Keratinocyte (primary cell): ENCODE results near the gene KDM3A. TPM values are rescaled to one million over a fixed set of nuclear protein-coding genes. Genes with fewer than 3 reads are reported as not detected.

Experiments used
- DNase-seq: peaks from one replicate; pipeline ENCODE4 v3.0.0-alpha.2; 2011; ENCODE audit warnings: low read depth, missing footprints, low spot score
- FAIRE-seq: peaks from 2 replicates; lab custom pipeline; 2011; peaks lifted over from hg19 to GRCh38; lab: Jason Lieb, UNC
- H2AFZ ChIP-seq: 2 replicates; pipeline ENCODE4 v1.6.0; 2012; ENCODE audit warnings: low read length, control low read depth, inconsistent platforms; ENCODE audit not compliant: control insufficient read depth
- H3K27ac ChIP-seq: 2 replicates; pipeline ENCODE4 v1.5.1; 2011; ENCODE audit warnings: low read length; ENCODE audit not compliant: control insufficient read depth, insufficient read depth
- H3K27me3 ChIP-seq: 3 replicates; pipeline ENCODE4 v1.6.0; 2011; ENCODE audit warnings: low read length; ENCODE audit not compliant: control insufficient read depth, insufficient read depth; ENCODE audit errors: extremely low read depth
- H3K36me3 ChIP-seq, 2 experiments: 2 replicates in 1 of 2; 3 replicates in 1 of 2; pipeline ENCODE4 v1.5.1; 2011; ENCODE audit warnings: low read length in 2 of 2, mild to moderate bottlenecking in 1 of 2; ENCODE audit not compliant: control insufficient read depth in 2 of 2, insufficient read depth in 2 of 2; ENCODE audit errors: extremely low read depth in 1 of 2
- H3K4me1 ChIP-seq: 3 replicates; pipeline ENCODE4 v1.5.1; 2011; ENCODE audit warnings: low read length; ENCODE audit not compliant: control insufficient read depth, insufficient read depth; ENCODE audit errors: extremely low read depth
- H3K4me2 ChIP-seq: 3 replicates; pipeline ENCODE4 v1.6.0; 2011; ENCODE audit warnings: low read depth, low read length; ENCODE audit not compliant: control insufficient read depth, insufficient read depth; ENCODE audit errors: extremely low read depth
- H3K4me3 ChIP-seq, 3 experiments: fragments of 200-600 bp in 1 of 3; sonication (generic) in 1 of 3; 2 replicates in 2 of 3; 3 replicates in 1 of 3; pipeline ENCODE4 v1.5.1; 2011 to 2016; ENCODE audit warnings: low read length in 3 of 3, mild to moderate bottlenecking in 3 of 3, control low read depth in 2 of 3, inconsistent platforms in 1 of 3, low read depth in 1 of 3, mixed read lengths in 1 of 3, mixed run types in 1 of 3, moderate library complexity in 1 of 3; ENCODE audit not compliant: control insufficient read depth in 2 of 3, insufficient read depth in 2 of 3; ENCODE audit errors: extremely low read depth in 1 of 3
- H3K79me2 ChIP-seq: 2 replicates; pipeline ENCODE4 v1.6.0; 2012; ENCODE audit warnings: low read length; ENCODE audit not compliant: control insufficient read depth, insufficient read depth
- H3K9ac ChIP-seq: 3 replicates; pipeline ENCODE4 v1.6.0; 2011; ENCODE audit warnings: low read length; ENCODE audit not compliant: control insufficient read depth, insufficient read depth; ENCODE audit errors: extremely low read depth
- H3K9me1 ChIP-seq: 3 replicates; pipeline ENCODE4 v1.6.0; 2011; ENCODE audit warnings: low read length; ENCODE audit not compliant: control insufficient read depth, insufficient read depth; ENCODE audit errors: extremely low read depth
- H3K9me3 ChIP-seq: 2 replicates; pipeline ENCODE4 v1.5.1; 2012; ENCODE audit warnings: low read depth, low read length; ENCODE audit not compliant: control insufficient read depth
- H4K20me1 ChIP-seq: 3 replicates; pipeline ENCODE4 v1.6.0; 2011; ENCODE audit warnings: low read length; ENCODE audit not compliant: control insufficient read depth, insufficient read depth; ENCODE audit errors: extremely low read depth
- EZH2 ChIP-seq: IDR thresholded peaks from one replicate; pipeline ENCODE4 v1.6.1; 2012; ENCODE audit warnings: inconsistent platforms, mild to moderate bottlenecking, low read length, moderate library complexity
- dilution Hi-C: fragments of 300-500 bp; cut with MboI; formaldehyde crosslinking; loops from one replicate; pipeline ENCODE4 v1.7.0; 2020; ENCODE audit warnings: low sequenced_read_pairs; ENCODE audit not compliant: extremely low pct_ligation_motif_present
- polyA plus RNA-seq, 5 experiments: library from polyadenylated mRNA; depleted of rRNA in 3 of 5; stranded (reverse) in 3 of 5; stranded (forward) in 1 of 5; unstranded in 1 of 5; fragments of >200 nt; gene quantifications; 1 replicate in 1 of 5; 2 replicates in 3 of 5; 3 replicates in 1 of 5; pipeline versions ENCODE4 v1.2.1 to v1.2.3, GENCODE V29; 2011 to 2012; ENCODE audit warnings: missing spikeins in 2 of 5, low read depth in 1 of 5, low replicate concordance in 1 of 5
- TF ChIP-seq, protein P1 (sequence below), 3 experiments: IDR thresholded peaks in 1 of 3; conservative IDR thresholded peaks in 1 of 3; optimal IDR thresholded peaks in 1 of 3; 2 replicates in 2 of 3; 3 replicates in 1 of 3; pipeline versions ENCODE3 to v1.5.1; 2011; ENCODE audit warnings: low read length in 3 of 3, mild to moderate bottlenecking in 3 of 3, moderate library complexity in 2 of 3, control low read depth in 1 of 3, inconsistent platforms in 1 of 3; ENCODE audit not compliant: insufficient read depth in 2 of 3; ENCODE audit errors: extremely low read depth in 1 of 3

The KDM3A gene
- polyA plus RNA-seq, 1 donor (not counting 4 experiments of a cell fraction or from before 2014, with no cell fraction given): 32.9 TPM

DNA sequence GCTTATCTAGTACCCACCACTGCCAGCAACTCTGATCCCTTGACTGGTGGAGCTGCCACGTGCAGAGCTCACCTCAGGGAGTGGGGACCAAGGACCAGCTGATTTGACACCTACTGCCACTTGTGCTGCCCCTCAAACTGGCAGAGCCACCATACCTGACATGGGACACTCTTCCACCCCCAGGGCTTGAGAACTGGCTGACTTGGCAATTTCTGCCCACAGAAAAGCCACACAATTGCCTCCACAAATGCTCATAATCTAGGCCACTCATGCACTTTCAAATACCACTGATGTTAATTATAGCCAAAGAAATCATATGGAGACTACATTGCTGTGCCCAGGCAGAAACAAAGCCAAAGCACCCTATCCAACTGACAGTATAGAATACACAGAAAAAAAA, 11.8 kb upstream of the KDM3A start:
- FAIRE-seq: no peak
- dilution Hi-C loops: no loop called here
- TF ChIP-seq, protein P1, sequence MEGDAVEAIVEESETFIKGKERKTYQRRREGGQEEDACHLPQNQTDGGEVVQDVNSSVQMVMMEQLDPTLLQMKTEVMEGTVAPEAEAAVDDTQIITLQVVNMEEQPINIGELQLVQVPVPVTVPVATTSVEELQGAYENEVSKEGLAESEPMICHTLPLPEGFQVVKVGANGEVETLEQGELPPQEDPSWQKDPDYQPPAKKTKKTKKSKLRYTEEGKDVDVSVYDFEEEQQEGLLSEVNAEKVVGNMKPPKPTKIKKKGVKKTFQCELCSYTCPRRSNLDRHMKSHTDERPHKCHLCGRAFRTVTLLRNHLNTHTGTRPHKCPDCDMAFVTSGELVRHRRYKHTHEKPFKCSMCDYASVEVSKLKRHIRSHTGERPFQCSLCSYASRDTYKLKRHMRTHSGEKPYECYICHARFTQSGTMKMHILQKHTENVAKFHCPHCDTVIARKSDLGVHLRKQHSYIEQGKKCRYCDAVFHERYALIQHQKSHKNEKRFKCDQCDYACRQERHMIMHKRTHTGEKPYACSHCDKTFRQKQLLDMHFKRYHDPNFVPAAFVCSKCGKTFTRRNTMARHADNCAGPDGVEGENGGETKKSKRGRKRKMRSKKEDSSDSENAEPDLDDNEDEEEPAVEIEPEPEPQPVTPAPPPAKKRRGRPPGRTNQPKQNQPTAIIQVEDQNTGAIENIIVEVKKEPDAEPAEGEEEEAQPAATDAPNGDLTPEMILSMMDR (optimal IDR thresholded peaks at IDR 0.05 in 1 of 3, IDR thresholded peaks at IDR 0.05 in 1 of 3, conservative IDR thresholded peaks at IDR 0.05 in 1 of 3; ENCODE audit: extremely low read depth in 1 of 3, insufficient read depth in 2 of 3, low read length in 3 of 3): no peak
- no peak for TF ChIP-seq EZH2
- H2AFZ ChIP-seq: no peak overlapping the region
- H3K4me2 ChIP-seq: no peak overlapping the region
- no peaks in the 10 kb centered on the region for H3K79me2 ChIP-seq
- H3K9me3 ChIP-seq: no peaks in the 10 kb centered on the region
- H4K20me1 ChIP-seq: no peaks in the 10 kb centered on the region
- no peaks in the 10 kb centered on the region for H3K36me3 ChIP-seq
- no peak for DNase-seq
- peaks cover 5% of the 10 kb centered on the region for H3K4me1 ChIP-seq
- H3K27me3 ChIP-seq: no peaks in the 10 kb centered on the region
- H3K9ac ChIP-seq: no peak overlapping the region
- no peak overlapping the region for H3K4me3 ChIP-seq
- H3K9me1 ChIP-seq: no peaks in the 10 kb centered on the region
- no peak overlapping the region for H3K27ac ChIP-seq

DNA sequence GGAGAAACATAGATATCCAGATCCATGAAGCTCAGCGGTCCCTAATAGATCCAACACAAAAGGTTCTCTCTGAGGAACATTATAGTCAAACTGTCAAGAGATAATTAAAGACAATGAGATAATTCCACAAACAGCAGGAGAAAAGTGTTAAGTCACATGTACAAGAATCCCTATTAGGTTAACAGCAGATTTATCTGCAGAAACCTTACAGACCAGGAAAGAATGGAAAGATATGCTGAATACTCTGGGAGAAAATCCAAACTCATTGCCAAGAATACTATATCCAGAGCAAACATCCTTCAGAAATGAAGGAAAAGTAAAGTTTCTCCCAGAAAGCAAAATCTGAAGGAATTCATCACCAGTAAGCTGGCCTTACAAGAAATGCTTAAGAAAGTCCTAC, 10.8 kb upstream of the KDM3A start:
- Histone ChIP-seq H2AFZ (no peak overlapping the region), H3K36me3 (no peaks in the 10 kb centered on the region)

More for the DNA sequence above, 10.8 kb upstream of the KDM3A start:
- no peaks in the 10 kb centered on the region for H4K20me1 ChIP-seq
- no peak overlapping the region for H3K4me3 ChIP-seq
- no peaks in the 10 kb centered on the region for H3K27me3 ChIP-seq
- no peak overlapping the region for H3K27ac ChIP-seq
- H3K9ac ChIP-seq: no peak overlapping the region
- H3K9me1 ChIP-seq: no peaks in the 10 kb centered on the region
- H3K79me2 ChIP-seq: no peaks in the 10 kb centered on the region
- no peak for TF ChIP-seq EZH2
- TF ChIP-seq, protein P1 (optimal IDR thresholded peaks at IDR 0.05 in 1 of 3, IDR thresholded peaks at IDR 0.05 in 1 of 3, conservative IDR thresholded peaks at IDR 0.05 in 1 of 3; ENCODE audit: extremely low read depth in 1 of 3, insufficient read depth in 2 of 3, low read length in 3 of 3): no peak
- FAIRE-seq (no peak), DNase-seq (no peak)
- H3K4me1 ChIP-seq: peaks cover 5% of the 10 kb centered on the region
- dilution Hi-C loops: no loop called here
- H3K9me3 ChIP-seq: no peaks in the 10 kb centered on the region
- no peak overlapping the region for H3K4me2 ChIP-seq
